ENCODE results near the gene SEC31A. TPM values are rescaled to one million over a fixed set of nuclear protein-coding genes. Genes with fewer than 3 reads are reported as not detected.

SEC31A gene
- total RNA-seq, 4 donors from 2014 or later, result 95.2 to 112 (median 105) TPM

- Histone ChIP-seq H3K27ac (no peak overlapping the region), H3K9me3 (no peaks in the 10 kb centered on the region), H3K36me3 (no peaks in the 10 kb centered on the region), H3K4me3 (no peak overlapping the region), H3K4me1 (no peaks in the 10 kb centered on the region), H3K27me3 (no peaks in the 10 kb centered on the region)
- no peak for DNase-seq
- intact Hi-C loops (cut with DNase I; ENCODE audit: low total_unique reads), result no loop called here
- TF ChIP-seq CTCF (IDR thresholded peaks at IDR 0.05 in 4 of 5, conservative IDR thresholded peaks at IDR 0.05 in 1 of 5), result no peak
- TF ChIP-seq POLR2A (IDR thresholded peaks at IDR 0.05), result no peak
- ATAC-seq, result no peak
- in situ Hi-C loops (cut with MboI; ENCODE audit: low sequenced_read_pairs in 4 of 4), result no loop called here
Observed at GRCh38 chr4:82780170-82780751, 110.7 kb downstream of the SEC31A start.

GRCh38 chr4:82779032-82779431 lies 111.9 kb downstream of the SEC31A start:
- Histone ChIP-seq H3K36me3 (no peaks in the 10 kb centered on the region), H3K9me3 (no peaks in the 10 kb centered on the region), H3K4me1 (no peaks in the 10 kb centered on the region), H3K27ac (no peak overlapping the region), H3K27me3 (no peaks in the 10 kb centered on the region), H3K4me3 (no peak overlapping the region)
- no peak for DNase-seq
- intact Hi-C loops (cut with DNase I; ENCODE audit: low total_unique reads) (no loop called here), in situ Hi-C loops (cut with MboI; ENCODE audit: low sequenced_read_pairs in 4 of 4) (no loop called here)
- no peak for TF ChIP-seq CTCF (IDR thresholded peaks at IDR 0.05 in 4 of 5, conservative IDR thresholded peaks at IDR 0.05 in 1 of 5)
- TF ChIP-seq POLR2A (IDR thresholded peaks at IDR 0.05), result no peak
- no peak for ATAC-seq

- Histone ChIP-seq H3K4me3 (no peak overlapping the region), H3K9me3 (no peaks in the 10 kb centered on the region), H3K4me1 (no peaks in the 10 kb centered on the region), H3K27ac (no peak overlapping the region), H3K36me3 (no peaks in the 10 kb centered on the region), H3K27me3 (no peaks in the 10 kb centered on the region)
- in situ Hi-C loops (cut with MboI; ENCODE audit: low sequenced_read_pairs in 4 of 4), result no loop called here
- TF ChIP-seq CTCF (IDR thresholded peaks at IDR 0.05 in 4 of 5, conservative IDR thresholded peaks at IDR 0.05 in 1 of 5) (no peak), POLR2A (IDR thresholded peaks at IDR 0.05) (no peak)
- intact Hi-C loops (cut with DNase I; ENCODE audit: low total_unique reads), result no loop called here
- ATAC-seq (no peak), DNase-seq (no peak)
Observed at GRCh38 chr4:82777857-82778525, 113.0 kb downstream of the SEC31A start.

- H3K9me3 ChIP-seq, result no peaks in the 10 kb centered on the region
- TF ChIP-seq CTCF (IDR thresholded peaks at IDR 0.05 in 4 of 5, conservative IDR thresholded peaks at IDR 0.05 in 1 of 5) (no peak), POLR2A (IDR thresholded peaks at IDR 0.05) (no peak)
- DNase-seq (no peak), ATAC-seq (no peak)
- intact Hi-C loops (cut with DNase I; ENCODE audit: low total_unique reads) (no loop called here), in situ Hi-C loops (cut with MboI; ENCODE audit: low sequenced_read_pairs in 4 of 4) (no loop called here)
- H3K4me1 ChIP-seq, result no peaks in the 10 kb centered on the region
- H3K36me3 ChIP-seq, result no peaks in the 10 kb centered on the region
- H3K27me3 ChIP-seq, result no peaks in the 10 kb centered on the region
- H3K27ac ChIP-seq, result no peak overlapping the region
- no peak overlapping the region for H3K4me3 ChIP-seq
Observed at GRCh38 chr4:82776925-82777542, 113.9 kb downstream of the SEC31A start.
